ENCODE measurements around the gene PGGHG.

PGGHG gene

DNA sequence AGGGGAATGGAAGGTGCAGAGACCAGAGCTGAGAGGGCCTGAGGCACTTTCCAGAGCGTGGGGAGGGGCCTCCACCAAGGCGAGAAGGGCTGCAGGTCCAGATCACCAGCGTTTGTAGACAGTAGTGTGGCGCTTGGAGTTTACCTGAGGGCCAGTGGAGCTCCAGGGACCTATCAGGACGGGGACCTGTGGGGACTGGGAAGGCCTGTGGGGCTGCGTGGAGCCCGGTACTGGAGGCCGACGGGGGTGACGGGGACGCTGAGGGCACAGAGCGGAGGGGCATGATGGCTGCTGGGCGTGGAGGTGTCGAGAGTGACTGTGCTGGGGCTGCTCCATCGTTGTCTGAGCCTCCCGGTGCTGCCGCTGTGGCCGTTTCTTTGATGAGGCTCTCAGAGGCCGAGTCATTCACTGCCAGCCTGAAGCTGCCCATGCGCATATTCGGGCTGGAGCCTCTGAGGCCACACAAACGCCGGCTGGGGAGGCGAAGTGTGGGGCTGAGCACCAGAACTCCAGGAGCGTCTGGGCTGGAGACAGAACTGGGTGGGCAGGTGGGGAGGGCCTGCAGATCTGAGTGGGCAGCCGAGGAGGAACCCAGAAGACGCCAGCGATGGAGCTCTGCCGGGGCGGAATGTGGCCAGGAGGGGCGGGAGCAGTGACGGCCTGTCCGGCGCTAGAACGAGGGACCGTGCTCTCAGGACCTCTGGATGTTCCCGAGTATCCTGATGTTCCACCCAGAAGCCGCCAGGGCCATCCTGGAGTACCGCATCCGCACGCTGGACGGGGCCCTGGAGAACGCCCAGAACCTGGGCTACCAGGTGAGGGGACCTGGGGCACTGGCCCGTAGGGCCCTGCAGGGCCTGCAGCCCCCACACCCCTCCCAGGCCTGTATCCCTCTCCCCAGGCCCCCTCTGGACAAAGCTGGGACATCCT lies 2.6 kb downstream of the PGGHG start:
- peaks cover 3% of the 10 kb centered on the region for H4K20me1 ChIP-seq (ENCODE audit: insufficient read depth, low read length, poor library complexity, severe bottlenecking)
- H3F3A ChIP-seq (ENCODE audit: low read depth), result no peaks in the 10 kb centered on the region
- H3K27me3 ChIP-seq (ENCODE audit: insufficient read depth, low read length, poor library complexity, severe bottlenecking), result no peaks in the 10 kb centered on the region
- no peaks in the 10 kb centered on the region for H3K9me2 ChIP-seq (replicated peaks; ENCODE audit: low read depth, low read length)
- peaks cover 33% of the 10 kb centered on the region; the same call in 1 of the 2 replicates for H3K79me2 ChIP-seq (ENCODE audit: insufficient read depth, low read length)
- no peak overlapping the region for H2AFZ ChIP-seq (ENCODE audit: low read length)
- peaks cover 40% of the 10 kb centered on the region for H3K4me1 ChIP-seq (ENCODE audit: insufficient read depth, low read length, poor library complexity, severe bottlenecking)
- no peaks in the 10 kb centered on the region; the same call in 1 of the 2 replicates for H3K36me3 ChIP-seq (ENCODE audit: insufficient read depth, low read length)
- peak overlapping the region; percentile 93 for H3K4me3 ChIP-seq (ENCODE audit: low read length, poor library complexity, severe bottlenecking)
- peak overlapping the region; percentile 98 for H3K4me2 ChIP-seq (ENCODE audit: low read depth, low read length, poor library complexity, severe bottlenecking)
- TF ChIP-seq, protein P1, sequence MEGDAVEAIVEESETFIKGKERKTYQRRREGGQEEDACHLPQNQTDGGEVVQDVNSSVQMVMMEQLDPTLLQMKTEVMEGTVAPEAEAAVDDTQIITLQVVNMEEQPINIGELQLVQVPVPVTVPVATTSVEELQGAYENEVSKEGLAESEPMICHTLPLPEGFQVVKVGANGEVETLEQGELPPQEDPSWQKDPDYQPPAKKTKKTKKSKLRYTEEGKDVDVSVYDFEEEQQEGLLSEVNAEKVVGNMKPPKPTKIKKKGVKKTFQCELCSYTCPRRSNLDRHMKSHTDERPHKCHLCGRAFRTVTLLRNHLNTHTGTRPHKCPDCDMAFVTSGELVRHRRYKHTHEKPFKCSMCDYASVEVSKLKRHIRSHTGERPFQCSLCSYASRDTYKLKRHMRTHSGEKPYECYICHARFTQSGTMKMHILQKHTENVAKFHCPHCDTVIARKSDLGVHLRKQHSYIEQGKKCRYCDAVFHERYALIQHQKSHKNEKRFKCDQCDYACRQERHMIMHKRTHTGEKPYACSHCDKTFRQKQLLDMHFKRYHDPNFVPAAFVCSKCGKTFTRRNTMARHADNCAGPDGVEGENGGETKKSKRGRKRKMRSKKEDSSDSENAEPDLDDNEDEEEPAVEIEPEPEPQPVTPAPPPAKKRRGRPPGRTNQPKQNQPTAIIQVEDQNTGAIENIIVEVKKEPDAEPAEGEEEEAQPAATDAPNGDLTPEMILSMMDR (conservative IDR thresholded peaks at IDR 0.05; ENCODE audit: low read length), result no peak
- TF ChIP-seq EZH2phosphoT487 (IDR thresholded peaks at IDR 0.05; ENCODE audit: borderline replicate concordance), result no peak
- no peaks in the 10 kb centered on the region for H3K9me3 ChIP-seq (ENCODE audit: insufficient read depth, low read depth, low read length)
- H3K9ac ChIP-seq (ENCODE audit: low read depth, low read length, poor library complexity, severe bottlenecking), result peak overlapping the region; percentile 76

DNA sequence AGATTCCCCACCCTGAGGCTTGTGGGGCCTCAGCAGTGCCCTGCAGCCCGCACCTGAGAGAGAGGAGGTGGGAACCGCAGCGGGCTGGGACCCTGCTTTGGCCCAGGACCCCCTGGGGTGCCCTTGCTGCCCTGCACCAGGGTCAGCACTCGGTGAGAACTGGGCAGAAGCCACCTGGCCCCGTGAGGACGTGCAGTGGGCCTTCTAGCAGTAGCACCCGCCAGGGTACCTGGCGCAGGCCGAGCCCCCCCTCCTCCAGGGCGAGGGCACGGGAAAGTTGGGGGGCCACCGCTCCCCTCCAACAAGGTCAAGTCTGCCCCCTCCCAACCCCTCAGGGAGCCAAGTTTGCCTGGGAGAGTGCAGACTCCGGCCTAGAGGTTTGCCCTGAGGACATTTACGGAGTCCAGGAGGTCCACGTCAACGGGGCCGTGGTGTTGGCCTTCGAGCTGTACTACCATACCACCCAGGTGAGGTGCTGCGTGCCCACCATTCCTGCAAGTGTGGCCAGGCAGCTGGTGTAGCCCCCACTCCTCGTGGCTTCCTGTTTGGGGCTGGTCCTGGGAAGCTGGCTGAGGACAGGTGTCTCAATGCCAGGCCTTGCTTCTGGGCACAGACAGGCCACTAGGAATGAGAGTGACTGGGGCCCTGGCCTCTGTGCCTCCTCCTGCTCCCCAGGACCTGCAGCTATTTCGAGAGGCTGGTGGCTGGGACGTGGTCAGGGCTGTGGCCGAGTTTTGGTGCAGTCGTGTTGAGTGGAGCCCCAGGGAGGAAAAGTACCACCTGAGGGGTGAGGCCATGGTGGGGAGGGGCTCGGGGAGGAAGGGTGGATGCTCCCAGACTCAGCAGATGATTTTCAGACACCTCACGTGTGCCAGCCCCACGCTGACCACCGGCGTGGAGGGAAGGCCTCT lies 3.5 kb downstream of the PGGHG start:
- Histone ChIP-seq H4K20me1 (ENCODE audit: insufficient read depth, low read length, poor library complexity, severe bottlenecking) (peaks cover 3% of the 10 kb centered on the region), H2AFZ (ENCODE audit: low read length) (no peak overlapping the region), H3K4me2 (ENCODE audit: low read depth, low read length, poor library complexity, severe bottlenecking) (peak overlapping the region; percentile 98), H3K4me1 (ENCODE audit: insufficient read depth, low read length, poor library complexity, severe bottlenecking) (peaks cover 36% of the 10 kb centered on the region), H3K4me3 (ENCODE audit: low read length, poor library complexity, severe bottlenecking) (no peak overlapping the region), H3F3A (ENCODE audit: low read depth) (no peaks in the 10 kb centered on the region), H3K9me2 (replicated peaks; ENCODE audit: low read depth, low read length) (no peaks in the 10 kb centered on the region), H3K27me3 (ENCODE audit: insufficient read depth, low read length, poor library complexity, severe bottlenecking) (no peaks in the 10 kb centered on the region), H3K9me3 (ENCODE audit: insufficient read depth, low read depth, low read length) (no peaks in the 10 kb centered on the region), H3K9ac (ENCODE audit: low read depth, low read length, poor library complexity, severe bottlenecking) (no peak overlapping the region), H3K79me2 (ENCODE audit: insufficient read depth, low read length) (peaks cover 33% of the 10 kb centered on the region; the same call in 1 of the 2 replicates), H3K36me3 (ENCODE audit: insufficient read depth, low read length) (no peaks in the 10 kb centered on the region; the same call in 1 of the 2 replicates)
- TF ChIP-seq, protein P1 (conservative IDR thresholded peaks at IDR 0.05; ENCODE audit: low read length), result no peak
- TF ChIP-seq EZH2phosphoT487 (IDR thresholded peaks at IDR 0.05; ENCODE audit: borderline replicate concordance), result no peak

DNA sequence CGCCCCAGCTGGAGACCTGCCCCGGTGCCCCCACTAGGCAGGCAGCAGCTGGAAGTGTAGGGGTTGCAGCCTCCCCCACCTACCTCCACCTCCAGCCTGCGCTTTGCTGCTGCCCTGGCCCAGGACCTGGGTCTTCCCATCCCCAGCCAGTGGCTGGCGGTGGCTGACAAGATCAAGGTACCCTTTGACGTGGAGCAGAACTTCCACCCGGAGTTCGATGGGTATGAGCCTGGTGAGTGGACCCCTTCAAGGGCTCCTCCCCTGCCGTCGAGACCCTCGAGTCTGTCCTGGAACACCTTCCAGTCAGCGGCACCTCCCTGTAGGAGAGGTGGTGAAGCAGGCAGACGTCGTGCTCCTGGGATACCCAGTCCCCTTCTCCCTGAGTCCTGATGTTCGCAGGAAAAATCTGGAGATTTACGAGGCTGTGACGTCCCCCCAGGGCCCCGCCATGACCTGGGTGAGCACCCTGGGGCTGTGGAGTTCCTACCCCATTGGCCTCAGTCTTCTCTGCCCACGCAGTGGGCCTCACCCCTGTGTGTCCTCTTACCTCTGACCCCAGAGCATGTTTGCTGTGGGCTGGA lies 4.4 kb downstream of the PGGHG start:
- Histone ChIP-seq H3K9ac (ENCODE audit: low read depth, low read length, poor library complexity, severe bottlenecking) (no peak overlapping the region), H2AFZ (ENCODE audit: low read length) (no peak overlapping the region), H3K36me3 (ENCODE audit: insufficient read depth, low read length) (no peaks in the 10 kb centered on the region; the same call in 1 of the 2 replicates), H3K9me2 (replicated peaks; ENCODE audit: low read depth, low read length) (no peaks in the 10 kb centered on the region), H3K9me3 (ENCODE audit: insufficient read depth, low read depth, low read length) (no peaks in the 10 kb centered on the region), H3K4me1 (ENCODE audit: insufficient read depth, low read length, poor library complexity, severe bottlenecking) (peaks cover 41% of the 10 kb centered on the region), H3K79me2 (ENCODE audit: insufficient read depth, low read length) (peaks cover 26% of the 10 kb centered on the region; the same call in 1 of the 2 replicates), H3F3A (ENCODE audit: low read depth) (no peaks in the 10 kb centered on the region), H3K27me3 (ENCODE audit: insufficient read depth, low read length, poor library complexity, severe bottlenecking) (no peaks in the 10 kb centered on the region), H4K20me1 (ENCODE audit: insufficient read depth, low read length, poor library complexity, severe bottlenecking) (peaks cover 3% of the 10 kb centered on the region), H3K4me3 (ENCODE audit: low read length, poor library complexity, severe bottlenecking) (no peak overlapping the region), H3K4me2 (ENCODE audit: low read depth, low read length, poor library complexity, severe bottlenecking) (no peak overlapping the region)
- TF ChIP-seq EZH2phosphoT487 (IDR thresholded peaks at IDR 0.05; ENCODE audit: borderline replicate concordance), result no peak
- TF ChIP-seq, protein P1 (conservative IDR thresholded peaks at IDR 0.05; ENCODE audit: low read length), result no peak
